K562 (cell line): ENCODE data around the gene NME8. TPM values are rescaled to one million over a fixed set of nuclear protein-coding genes. Genes with fewer than 3 reads are reported as not detected.

Source experiments
- ATAC-seq: fragments of 200-7000 bp; cut with Tn5 transposase; 3 replicates; pipeline ENCODE4 v1.9.1; 2020; ENCODE audit warnings: moderate library complexity
- BruUV-seq: library from RNA; stranded (reverse); fragments of 400-500 nt; replicated peaks from 2 replicates; lab custom pipeline; 2021; lab: Mats Ljungman, UMichigan
- CTCF ChIA-PET: fragments of 300-600 bp; formaldehyde crosslinking; extraction: SDS; loops from one replicate; lab custom pipeline; 2021; ENCODE audit warnings: low intra/inter-chr PET ratio; lab: Yijun Ruan, JAX
- POLR2A ChIA-PET: fragments of 300-600, 350-650 bp; sonication (Branson Sonifier 250); formaldehyde crosslinking; extraction: SDS; loops from one replicate; lab custom pipeline; 2021; ENCODE audit warnings: antibody characterized with exemption, inconsistent platforms; lab: Yijun Ruan, JAX
- DNase-seq, 4 experiments: peaks; one replicate each; pipeline versions ENCODE4 v3.0.0 to v3.0.0-alpha.2; 2011 to 2018; ENCODE audit warnings: low spot score in 3 of 4, mixed read lengths in 3 of 4; ENCODE audit errors: extremely low read depth in 1 of 4
- FAIRE-seq: peaks from 2 replicates; lab custom pipeline; 2011; peaks lifted over from hg19 to GRCh38; lab: Jason Lieb, UNC
- H2AFZ ChIP-seq: 2 replicates; pipeline ENCODE4 v1.6.0; 2011; ENCODE audit warnings: low read depth, low read length, control low read depth, inconsistent platforms
- H3K27ac ChIP-seq: fragments of 200-600 bp; 3 replicates; pipeline ENCODE4 v1.8.0; 2011; ENCODE audit warnings: low read depth, mild to moderate bottlenecking, control low read depth, inconsistent platforms, low read length, moderate library complexity, mixed read lengths; ENCODE audit errors: extremely low read depth
- H3K27me3 ChIP-seq, 2 experiments: fragments of 300-600 bp in 1 of 2; 2 replicates in 1 of 2; 3 replicates in 1 of 2; pipeline versions ENCODE4 v1.6.0 to v1.8.0; 2011; ENCODE audit warnings: inconsistent platforms in 2 of 2, low read length in 2 of 2, mild to moderate bottlenecking in 1 of 2, mixed read lengths in 1 of 2, moderate library complexity in 1 of 2; ENCODE audit not compliant: control insufficient read depth in 2 of 2, insufficient read depth in 2 of 2
- H3K36me3 ChIP-seq: fragments of 300-600 bp; 3 replicates; pipeline ENCODE4 v1.8.0; 2011; ENCODE audit warnings: mild to moderate bottlenecking, low read length, inconsistent platforms; ENCODE audit not compliant: control insufficient read depth, insufficient read depth
- H3K4me1 ChIP-seq, 2 experiments: fragments of 200-600 bp in 1 of 2; replicated peaks in 1 of 2; 2 replicates in 1 of 2; 3 replicates in 1 of 2; pipeline versions ENCODE4 v1.5.1 to v1.8.0; 2011; ENCODE audit warnings: inconsistent platforms in 2 of 2, low read length in 2 of 2, mild to moderate bottlenecking in 1 of 2, mixed read lengths in 1 of 2, moderate library complexity in 1 of 2; ENCODE audit not compliant: control insufficient read depth in 2 of 2, insufficient read depth in 2 of 2
- H3K4me2 ChIP-seq: 2 replicates; pipeline ENCODE4 v1.6.1; 2011; ENCODE audit warnings: low read length, control low read depth, inconsistent platforms, mixed read lengths; ENCODE audit not compliant: insufficient read depth
- H3K4me3 ChIP-seq: fragments of 200-600 bp; sonication (generic), shearing (Covaris generic); 2 replicates; pipeline ENCODE4 v1.5.1; 2016; ENCODE audit warnings: control low read depth, inconsistent platforms
- H3K79me2 ChIP-seq: fragments of 200-600 bp; 3 replicates; pipeline ENCODE4 v1.8.0; 2011; ENCODE audit warnings: low read length, inconsistent platforms; ENCODE audit not compliant: control insufficient read depth, insufficient read depth
- H3K9ac ChIP-seq, 2 experiments: 2 replicates each; pipeline versions ENCODE4 v1.6.0 to v1.6.1; 2011; ENCODE audit warnings: low read depth in 2 of 2, low read length in 2 of 2, control low read depth in 1 of 2, inconsistent platforms in 1 of 2, mild to moderate bottlenecking in 1 of 2, mixed read lengths in 1 of 2; ENCODE audit not compliant: insufficient read depth in 1 of 2
- H3K9me1 ChIP-seq: one replicate; pipeline ENCODE4 v1.6.0; 2011; ENCODE audit warnings: inconsistent platforms, mild to moderate bottlenecking, low read length, moderate library complexity; ENCODE audit not compliant: control insufficient read depth, insufficient read depth
- H3K9me3 ChIP-seq: replicated peaks from 2 replicates; pipeline ENCODE4 v1.5.1; 2011; ENCODE audit warnings: low read depth, low read length, inconsistent platforms; ENCODE audit not compliant: control insufficient read depth, insufficient read depth
- H4K20me1 ChIP-seq: replicated peaks from 2 replicates; pipeline ENCODE4 v1.6.1; 2011; ENCODE audit warnings: low read length, inconsistent platforms, mixed read lengths; ENCODE audit not compliant: control insufficient read depth, insufficient read depth
- FOXK1 ChIP-seq: sonication (generic); formaldehyde crosslinking; IDR thresholded peaks from 2 replicates; pipeline ENCODE4 v1.8.0; 2022; ENCODE audit warnings: missing genetic modification reagents, mild to moderate bottlenecking, borderline replicate concordance
- MAFG ChIP-seq: fragments of 450-650 bp; conservative IDR thresholded peaks from 2 replicates; pipeline ENCODE4 v1.6.1; 2016; ENCODE audit warnings: missing genetic modification characterization, missing compliant biosample characterization
- SETDB1 ChIP-seq: IDR thresholded peaks from one replicate; pipeline ENCODE4 v1.6.1; 2012; ENCODE audit warnings: low read length, control low read depth, inconsistent platforms
- ZNF316 ChIP-seq: fragments of 450-650 bp; IDR thresholded peaks from 2 replicates; pipeline ENCODE4 v1.6.1; 2016
- WGBS: fragments of 100-300 bp; shearing (Covaris generic); methylation state at CpG from one replicate; pipeline ENCODE4 v1.1.6; 2016; ENCODE audit warnings: low coverage, mixed read lengths; ENCODE audit not compliant: insufficient coverage; ENCODE audit errors: missing lambda C conversion rate; 5-methylcytosine and 5-hydroxymethylcytosine counted together
- in situ Hi-C: fragments of 300-500 bp; cut with MboI; formaldehyde crosslinking; loops from 4 replicates; pipeline ENCODE4 v1.15.0; 2018; ENCODE audit warnings: inconsistent platforms, mixed read lengths
- intact Hi-C: fragments of 100-400 bp; cut with micrococcal nuclease; formaldehyde crosslinking; loops from 2 replicates; pipeline ENCODE4 v1.14.2; 2022
- polyA plus RNA-seq, 8 experiments: library from polyadenylated mRNA; depleted of rRNA in 4 of 8; stranded (reverse) in 5 of 8; unstranded in 3 of 8; fragments of >200 nt; fragmentation: Nextera tagmentation in 2 of 8; fragmentation: Illumina TruSeq in 1 of 8; extraction: Ambion mirVana in 2 of 8; extraction: Trizol in 1 of 8; gene quantifications; 2 replicates each; pipeline versions ENCODE4 v1.2.1 to v1.2.3, GENCODE V29; 2011 to 2014; ENCODE audit warnings: inconsistent platforms in 1 of 8, missing spikeins in 1 of 8
- total RNA-seq, 7 experiments: library from RNA; depleted of rRNA in 6 of 7; stranded (reverse); fragments of >200 nt in 6 of 7; fragmentation: Illumina TruSeq in 2 of 7; extraction: Trizol in 2 of 7; gene quantifications; 2 replicates each; pipeline versions ENCODE4 v1.2.1 to v1.2.3, GENCODE V29; 2011 to 2021; ENCODE audit warnings: low replicate concordance in 1 of 7

Gene NME8
- total and polyA plus RNA-seq, 9 of the 15 experiments (the other 6 are each of a cell fraction or from before 2014, with no cell fraction given): not detected

- no peaks in the 10 kb centered on the region for H3K9me1 ChIP-seq
- FAIRE-seq (no peak), ATAC-seq (no peak), DNase-seq (no peak)
- no peaks in the 10 kb centered on the region for H3K36me3 ChIP-seq
- intact Hi-C loops: no loop called here
- in situ Hi-C loops: no loop called here
- H3K4me2 ChIP-seq: no peak overlapping the region
- no TSS peak for BruUV-seq
- TF ChIP-seq MAFG (tag) (peak; percentile 25; the same call in 1 of the 2 replicates), FOXK1 (CRISPR knock-in tag) (no peak), SETDB1 (no peak), ZNF316 (peak; percentile 11; the same call in 1 of the 2 replicates)
- WGBS: 0% methylated on average over 5 of the region's 5 CpGs
- ChIA-PET CTCF (no interaction called here), POLR2A (no interaction called here)
- no peaks in the 10 kb centered on the region for H3K9me3 ChIP-seq
- H3K4me1 ChIP-seq: no peaks in the 10 kb centered on the region
- H3K27ac ChIP-seq: no peak overlapping the region
- no peaks in the 10 kb centered on the region for H3K27me3 ChIP-seq
- H4K20me1 ChIP-seq: no peaks in the 10 kb centered on the region
- no peaks in the 10 kb centered on the region for H3K79me2 ChIP-seq
- H3K4me3 ChIP-seq: no peak overlapping the region
- H2AFZ ChIP-seq: no peak overlapping the region
- H3K9ac ChIP-seq: no peak overlapping the region
These were observed 30.2 kb upstream of the NME8 start for GRCh38 chr7:37817996-37818720.
